ENCODE results near the gene NADK.

The NADK gene

DNA sequence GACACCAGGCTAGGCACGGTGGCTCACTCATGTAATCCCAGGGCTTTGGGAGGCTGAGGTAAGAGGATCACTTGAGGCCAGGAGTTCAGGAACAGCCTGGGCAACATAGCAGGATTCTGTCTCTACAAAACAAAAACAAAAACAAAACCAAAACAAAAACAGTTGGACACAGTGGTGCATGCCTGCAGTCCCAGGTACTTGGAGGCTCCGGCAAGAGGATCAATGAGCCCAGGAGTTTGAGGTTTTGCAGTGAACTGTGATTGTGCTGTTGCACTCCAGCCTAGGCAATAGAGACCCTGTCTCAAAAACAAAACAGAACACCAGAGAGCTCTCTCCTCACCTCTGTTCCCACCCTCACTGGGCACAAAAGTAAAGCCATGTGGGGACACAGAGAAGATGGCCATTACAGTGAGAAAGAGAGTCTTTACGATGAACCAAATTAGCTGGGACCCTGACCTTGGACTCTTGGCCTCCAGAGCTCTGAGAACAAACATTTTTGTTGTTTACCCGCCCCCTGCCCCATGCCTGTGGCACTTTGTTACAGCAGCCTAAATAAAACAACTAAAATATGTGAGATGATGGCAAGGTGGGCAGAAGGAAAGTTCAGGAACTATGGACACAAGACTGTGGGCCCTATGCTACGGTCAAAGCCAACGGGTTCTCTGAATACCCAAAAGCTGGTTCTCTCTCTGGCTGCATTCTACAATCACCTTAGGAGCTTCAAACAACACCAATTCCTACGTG, 9.8 kb downstream of the NADK start:
- no peak for DNase-seq

DNA sequence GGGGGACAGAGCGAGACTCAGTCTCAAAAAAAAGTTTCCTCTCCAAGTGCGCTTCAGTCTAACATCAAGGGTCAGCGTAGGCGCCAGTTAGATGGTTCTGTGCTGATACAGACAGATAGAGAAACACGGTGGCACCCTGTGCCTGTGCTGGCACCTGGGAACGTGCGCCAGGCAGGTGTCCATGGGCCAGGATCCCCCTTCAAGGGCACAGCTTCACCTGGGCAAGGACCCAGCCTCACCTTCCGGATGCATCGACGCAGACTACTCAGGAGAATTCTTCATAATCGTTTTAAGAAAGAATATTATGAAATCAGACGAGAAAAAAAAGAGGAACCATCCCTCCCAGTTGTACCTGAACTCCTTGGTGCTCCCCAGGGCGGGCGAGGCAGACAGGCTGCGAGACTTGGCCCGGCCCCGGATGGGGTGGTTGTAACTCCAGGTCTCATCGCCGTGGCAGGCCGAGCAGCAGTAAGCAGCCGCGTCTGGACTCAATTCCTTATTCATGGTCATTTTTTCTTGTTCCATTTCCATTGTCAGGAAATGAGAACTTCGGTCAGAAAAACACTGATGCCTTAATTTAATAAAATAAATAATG, 13.3 kb downstream of the NADK start:
- no peak for DNase-seq

- DNase-seq, result no peak
Observed at GRCh38 chr1:1763657-1764621, 14.3 kb downstream of the NADK start.

DNA sequence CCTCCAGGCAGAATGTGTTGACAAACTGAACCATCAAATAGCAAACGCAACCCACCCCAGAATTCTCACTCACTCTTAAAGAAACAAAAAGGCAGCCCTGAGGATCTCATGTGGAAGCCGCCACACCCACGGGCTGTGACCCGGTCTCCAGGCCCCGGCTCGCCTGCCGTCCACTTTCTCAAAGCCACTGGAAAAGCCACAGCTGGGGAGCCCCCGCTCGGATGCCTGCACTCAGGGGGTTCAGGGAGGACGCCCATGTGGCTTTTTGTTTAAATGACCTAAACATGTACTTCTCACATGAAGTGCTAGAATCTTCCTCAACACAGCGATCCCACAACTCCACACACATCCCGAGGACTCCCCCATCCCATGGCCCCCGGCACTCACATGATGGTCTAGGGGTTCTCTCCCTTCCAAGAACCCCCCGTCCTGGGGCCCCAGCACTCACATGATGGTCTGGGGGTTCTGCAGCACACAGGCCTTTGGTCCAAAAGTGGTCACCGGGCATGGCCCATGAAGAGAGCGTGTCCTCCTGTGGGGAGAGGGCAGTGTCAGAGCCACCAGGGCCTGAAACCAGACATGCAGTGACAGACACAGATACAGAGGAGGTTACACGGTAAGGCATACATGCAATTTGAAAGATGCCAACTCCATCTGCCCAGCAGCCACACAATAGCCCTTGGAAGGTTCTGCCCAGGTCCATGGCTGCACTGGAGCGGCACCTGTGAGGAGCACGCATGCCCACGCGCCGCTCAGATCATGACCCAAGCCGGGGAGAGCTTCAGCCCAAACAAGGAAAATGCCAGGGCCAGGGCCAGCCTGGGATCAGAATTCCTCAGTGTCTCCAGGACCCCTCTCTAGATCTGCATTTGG, 16.5 kb downstream of the NADK start:
- DNase-seq, result no peak

DNA sequence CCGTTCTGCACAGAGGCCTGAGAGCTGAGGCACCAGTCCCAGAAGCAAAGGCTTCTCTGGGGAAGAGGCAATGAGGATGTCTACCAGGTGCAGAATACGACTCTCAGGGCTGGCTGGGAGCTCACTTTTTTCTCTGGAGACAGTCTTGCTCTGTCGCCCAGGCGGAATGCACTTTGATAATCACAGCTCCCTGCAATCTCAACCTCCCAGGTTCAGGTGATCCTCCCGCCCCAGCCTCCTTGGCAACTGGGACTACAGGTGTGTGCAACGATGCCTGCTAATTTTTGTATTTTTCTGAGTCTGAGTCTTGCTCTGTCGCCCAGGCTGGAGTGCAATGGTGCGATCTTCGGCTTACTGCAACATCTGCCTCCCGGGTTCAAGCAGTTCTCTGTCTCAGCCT, 17.6 kb downstream of the NADK start:
- no peak for DNase-seq

DNA sequence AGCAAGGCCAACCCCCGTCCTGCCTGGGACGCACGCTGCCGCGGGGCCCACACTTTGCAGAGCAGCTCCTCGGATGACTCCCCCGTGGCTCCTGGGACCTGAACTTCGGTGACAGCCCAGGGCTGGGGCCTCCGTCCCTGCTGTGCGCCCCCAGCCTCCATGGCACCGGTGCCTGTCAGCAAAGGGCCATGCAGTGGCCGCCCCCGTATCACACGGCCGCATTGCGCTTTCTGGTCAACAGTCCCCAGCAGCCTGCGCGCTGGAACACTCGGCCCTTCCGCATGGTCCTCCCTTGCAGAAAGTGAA, 18.0 kb downstream of the NADK start:
- no peak for DNase-seq

- DNase-seq, result no peak
Observed at GRCh38 chr1:1759456-1760344, 18.6 kb downstream of the NADK start.

DNA sequence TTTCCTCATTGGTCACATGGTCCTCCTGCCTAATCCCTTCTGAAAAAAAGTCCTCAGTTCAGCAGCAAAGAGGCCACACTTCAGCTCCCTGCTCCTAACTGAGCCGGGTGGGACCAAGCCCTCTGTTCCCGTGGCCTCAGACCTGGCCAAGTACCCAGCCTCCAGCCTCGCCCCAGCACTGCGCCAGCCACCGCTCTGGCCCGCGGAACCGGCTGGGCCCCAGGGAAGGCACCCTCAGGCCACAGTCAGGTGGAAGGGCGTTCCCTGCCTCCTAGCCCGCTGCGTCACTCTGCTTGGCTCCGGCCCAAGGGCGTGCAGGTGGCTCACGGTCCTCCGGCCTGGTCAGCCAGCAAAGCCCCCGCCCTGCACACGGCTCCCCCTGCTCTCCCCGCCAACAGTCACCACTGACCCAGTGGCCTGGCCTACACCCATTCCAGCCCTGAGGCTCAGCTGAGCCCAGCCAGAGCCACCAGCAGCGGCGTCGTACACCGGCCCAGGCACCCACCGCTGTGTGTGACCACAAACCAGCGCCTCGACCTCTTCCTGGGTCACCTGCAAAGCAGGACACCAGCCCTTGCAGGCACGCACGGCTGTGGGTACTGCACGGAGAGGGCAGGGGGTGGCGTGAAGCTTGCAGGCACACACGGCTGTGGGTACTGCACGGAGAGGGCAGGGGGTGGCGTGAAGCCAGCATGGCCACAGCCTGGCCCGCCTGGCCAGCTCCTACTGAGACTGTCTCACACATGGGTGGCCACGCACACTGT, 19.4 kb downstream of the NADK start:
- no peak for DNase-seq

GRCh38 chr1:1758059-1758621, 20.1 kb downstream of the NADK start:
- DNase-seq, result no peak

GRCh38 chr1:1757422-1758058, 20.7 kb downstream of the NADK start:
- DNase-seq, result no peak

DNA sequence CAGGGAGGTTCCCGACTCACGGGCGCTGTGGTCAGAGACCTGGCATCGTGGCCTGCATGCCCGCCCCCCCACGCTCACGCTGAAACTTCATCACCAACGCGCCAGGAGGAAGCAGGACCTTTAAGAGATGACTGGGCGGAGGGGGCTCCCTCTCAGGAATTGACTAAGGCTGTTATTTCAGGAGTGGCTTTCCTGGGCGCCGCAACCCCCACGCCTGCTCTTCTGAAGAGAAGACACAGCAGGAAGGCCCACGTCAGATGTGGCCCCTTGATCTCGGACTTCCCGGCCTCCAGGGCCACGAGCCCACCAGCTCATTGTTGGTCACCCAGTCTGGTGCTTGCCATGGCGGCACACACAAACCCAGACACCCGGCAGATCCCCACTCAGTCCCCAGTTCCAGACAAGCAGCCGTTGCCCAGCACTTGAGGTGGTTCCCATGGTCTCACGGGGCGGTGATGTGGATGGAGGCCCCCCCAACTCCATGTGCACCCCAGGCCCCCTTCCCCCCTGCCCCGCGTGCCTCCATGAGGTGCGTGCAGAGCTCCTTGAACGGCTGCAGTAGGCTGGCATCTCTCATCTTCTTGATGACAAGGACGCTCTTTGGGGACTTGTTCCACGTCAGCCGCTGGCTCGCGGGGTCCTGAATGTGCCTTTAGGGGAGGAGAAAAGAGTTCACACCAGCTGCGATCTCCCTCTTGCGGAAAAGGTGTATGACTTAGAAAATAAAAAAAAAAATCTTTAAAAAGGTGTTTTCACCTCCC, 21.4 kb downstream of the NADK start:
- DNase-seq, result no peak

DNA sequence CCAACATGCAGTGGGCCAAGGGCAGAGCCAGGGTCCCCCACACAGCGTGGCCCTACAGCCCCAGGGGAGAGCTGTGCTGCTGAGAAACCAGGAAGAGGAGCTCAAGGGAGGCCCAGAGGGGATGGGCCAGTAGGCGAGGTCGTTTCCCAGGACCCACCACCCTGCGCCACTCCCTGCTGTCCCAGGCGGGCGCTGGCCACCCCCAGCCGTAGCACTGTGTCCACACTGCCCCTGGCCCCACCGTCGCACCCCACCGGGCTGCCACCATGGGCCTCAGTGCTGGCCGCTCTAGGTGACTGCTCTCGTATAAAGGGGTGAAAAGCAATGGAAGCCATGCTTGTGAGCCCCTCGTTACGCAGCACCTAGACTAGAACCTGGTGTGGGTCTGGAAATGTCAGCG, 22.4 kb downstream of the NADK start:
- DNase-seq, result no peak

GRCh38 chr1:1755426-1755825, 22.8 kb downstream of the NADK start:
- no peak for DNase-seq

- no peak for DNase-seq
Observed at GRCh38 chr1:1754051-1754815, 24.0 kb downstream of the NADK start.

DNA sequence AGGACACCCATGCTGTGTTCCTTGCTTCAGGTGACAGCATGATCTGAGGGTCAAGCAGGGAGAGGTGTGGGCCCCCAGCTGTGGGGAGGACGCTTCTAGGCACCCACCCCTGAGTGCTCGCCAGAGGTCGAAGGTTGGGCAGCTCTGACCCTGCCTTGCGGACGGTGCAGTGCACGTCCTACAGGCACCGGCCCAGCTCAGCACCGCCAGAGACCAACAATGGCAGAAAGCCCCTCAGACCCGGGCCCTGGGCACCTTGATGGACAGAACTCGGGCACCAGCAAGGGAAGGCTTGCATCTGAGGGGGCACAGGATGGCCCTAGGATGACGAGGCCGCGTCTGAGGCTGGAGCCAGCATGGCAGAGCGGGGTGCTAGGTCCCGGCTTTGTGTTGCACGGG, 24.7 kb downstream of the NADK start:
- DNase-seq, result no peak

- DNase-seq, result no peak
Observed at GRCh38 chr1:1752636-1753606, 25.3 kb downstream of the NADK start.

DNA sequence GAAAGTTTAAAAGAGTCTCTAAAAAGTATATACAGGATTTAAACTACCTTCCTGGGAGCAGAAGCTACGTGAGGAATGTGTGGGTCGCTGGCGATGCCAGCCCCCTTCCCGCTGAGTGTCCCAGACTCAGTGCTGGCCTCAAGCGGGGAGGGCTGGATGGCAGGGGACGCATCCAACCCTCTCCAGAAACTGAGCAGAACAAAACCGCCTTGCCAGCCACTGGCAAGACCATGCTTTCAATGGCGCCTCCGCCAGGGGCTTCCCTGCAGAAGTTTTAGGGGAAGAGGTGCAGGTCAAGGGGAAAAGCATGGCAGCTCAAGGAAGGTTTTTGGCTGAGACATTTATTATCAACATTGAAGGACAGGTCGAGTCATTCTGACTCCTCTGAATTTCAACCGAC, 26.1 kb downstream of the NADK start:
- no peak for DNase-seq

All from right kidney (tissue), 1 donor.